Common myeloid progenitor, CD34-positive (primary cell): ENCODE results near the gene NUP188.
"Not testable (repeated sequence)": the region's sequence is repeated elsewhere in the genome, so short reads cannot be mapped to it uniquely, and the experiment has no call there.

Experiments
- CTCF ChIA-PET: fragments of 350-600 bp; sonication (Branson Sonifier 250); formaldehyde crosslinking; loops from one replicate; lab custom pipeline; 2021; ENCODE audit warnings: antibody characterized with exemption; lab: Charles Lee
- POLR2A ChIA-PET: fragments of 350-600 bp; sonication (Branson Sonifier 250); formaldehyde crosslinking; loops from one replicate; lab custom pipeline; 2021; ENCODE audit warnings: antibody characterized with exemption; lab: Charles Lee
- DNase-seq, 3 donors: peaks; one replicate each; pipeline versions ENCODE4 v3.0.0 to v3.0.0-alpha.2; 2013
- H3K27ac ChIP-seq, 2 experiments: 1 replicate in 1 of 2; 2 replicates in 1 of 2; pipeline ENCODE4 v1.7.0; 2013; ENCODE audit warnings: inconsistent platforms in 2 of 2, low read length in 2 of 2, mild to moderate bottlenecking in 2 of 2, low read depth in 1 of 2, moderate library complexity in 1 of 2; ENCODE audit not compliant: severe bottlenecking in 2 of 2, insufficient read depth in 1 of 2, poor library complexity in 1 of 2
- H3K27me3 ChIP-seq, 5 experiments: replicated peaks in 2 of 5; 1 replicate in 3 of 5; 2 replicates in 2 of 5; pipeline versions ENCODE4 v1.6.1 to v1.7.0; 2013; ENCODE audit warnings: low read length in 4 of 5, mild to moderate bottlenecking in 2 of 5, moderate library complexity in 2 of 5, inconsistent platforms in 1 of 5; ENCODE audit not compliant: insufficient read depth in 5 of 5, control insufficient read depth in 4 of 5
- H3K36me3 ChIP-seq, 4 experiments: 1 replicate in 2 of 4; 2 replicates in 2 of 4; pipeline versions ENCODE4 v1.6.1 to v1.7.0; 2013; ENCODE audit warnings: low read length in 3 of 4, control low read depth in 1 of 4, mild to moderate bottlenecking in 1 of 4; ENCODE audit not compliant: control insufficient read depth in 4 of 4, insufficient read depth in 4 of 4
- H3K4me1 ChIP-seq, 4 experiments: 1 replicate in 3 of 4; 2 replicates in 1 of 4; pipeline versions ENCODE4 v1.6.1 to v1.7.1; 2013; ENCODE audit warnings: low read length in 3 of 4, mild to moderate bottlenecking in 3 of 4, control low read depth in 1 of 4, inconsistent platforms in 1 of 4, moderate library complexity in 1 of 4; ENCODE audit not compliant: control insufficient read depth in 4 of 4, insufficient read depth in 4 of 4; ENCODE audit errors: control extremely low read depth in 1 of 4
- H3K4me3 ChIP-seq, 7 experiments: 1 replicate in 4 of 7; 2 replicates in 3 of 7; pipeline versions ENCODE4 v1.5.1 to v1.7.0; 2013; ENCODE audit warnings: mild to moderate bottlenecking in 7 of 7, low read length in 6 of 7, moderate library complexity in 6 of 7, inconsistent platforms in 2 of 7, low read depth in 2 of 7, control low read depth in 1 of 7; ENCODE audit not compliant: insufficient read depth in 4 of 7, control insufficient read depth in 1 of 7; ENCODE audit errors: extremely low read depth in 1 of 7
- H3K9me3 ChIP-seq, 5 experiments: 1 replicate in 4 of 5; 2 replicates in 1 of 5; pipeline versions ENCODE4 v1.6.1 to v1.7.1; 2013; ENCODE audit warnings: low read length in 4 of 5, mild to moderate bottlenecking in 2 of 5, inconsistent platforms in 1 of 5, low read depth in 1 of 5, moderate library complexity in 1 of 5; ENCODE audit not compliant: control insufficient read depth in 4 of 5, insufficient read depth in 2 of 5; ENCODE audit errors: control extremely low read depth in 1 of 5
- WGBS: methylation state at CpG from one replicate; pipeline ENCODE4 v1.1.5; 2013; ENCODE audit not compliant: insufficient coverage; 5-methylcytosine and 5-hydroxymethylcytosine counted together

The NUP188 gene

GRCh38 chr9:128944966-128945365 is 2.5 kb upstream of the NUP188 start:
- H3K9me3 ChIP-seq, H3K27me3 ChIP-seq, H3K27ac ChIP-seq, H3K4me3 ChIP-seq, POLR2A ChIA-PET, DNase-seq: not testable (repeated sequence)
- CTCF ChIA-PET = interaction anchor here (0.8 kb wide), 1 partner anchor 125 kb away, joined by 3 read pairs; no protein-coding TSS in a partner anchor
- Histone ChIP-seq H3K36me3 (peaks cover 0 to 10% (median 3%) of the 10 kb centered on the region in 4 experiments), H3K4me1 (peaks cover 0 to 44% (median 20%) of the 10 kb centered on the region in 4 experiments)
- WGBS = 95% methylated on average over 6 of the region's 7 CpGs

- H3K9me3 ChIP-seq = no peaks in the 10 kb centered on the region
- over 99% methylated on average over 17 of the region's 19 CpGs for WGBS
- no peak for DNase-seq
- H3K27me3 ChIP-seq = no peaks in the 10 kb centered on the region
- H3K27ac ChIP-seq = no peak overlapping the region
- no peak overlapping the region for H3K4me3 ChIP-seq
- peaks cover 0 to 16% (median 7%) of the 10 kb centered on the region in 4 experiments for H3K36me3 ChIP-seq
- ChIA-PET CTCF (interaction anchor here (0.6 to 0.8 kb wide), 2 partner anchors 126 to 254 kb away, joined by 3 read pairs; no protein-coding TSS in a partner anchor), POLR2A (no interaction called here)
- H3K4me1 ChIP-seq = peaks cover 0 to 41% (median 20%) of the 10 kb centered on the region in 4 experiments
Observed at GRCh38 chr9:128945798-128946501, 1.5 kb upstream of the NUP188 start.

GRCh38 chr9:128946571-128947276 is 775 bp upstream of the NUP188 start:
- H3K4me3 ChIP-seq = peak overlapping the region; percentile 73 to 97 (median 93)

GRCh38 chr9:128947277-128947526 is 297 bp upstream of the NUP188 start:
- POLR2A ChIA-PET = no interaction called here
- H3K36me3 ChIP-seq = peaks cover 0 to 16% (median 7%) of the 10 kb centered on the region in 4 experiments
- WGBS = 0% methylated on average over 15 of the region's 20 CpGs

More at GRCh38 chr9:128946571-128947276, 775 bp upstream of the NUP188 start:
- Histone ChIP-seq H3K4me1 (peaks cover 0 to 39% (median 20%) of the 10 kb centered on the region in 4 experiments), H3K27me3 (no peaks in the 10 kb centered on the region), H3K9me3 (no peaks in the 10 kb centered on the region), H3K36me3 (peaks cover 0 to 16% (median 7%) of the 10 kb centered on the region in 4 experiments), H3K27ac (peak overlapping the region; percentile 75 to 88)
- 41% methylated on average over 26 of the region's 30 CpGs for WGBS
- peak in 1 of 3 donors; percentile 3 for DNase-seq
- ChIA-PET POLR2A (no interaction called here), CTCF (no interaction called here)

GRCh38 chr9:128961403-128961802 is 13.9 kb downstream of the NUP188 start:
- WGBS = no CpG with 5 or more reads among the region's 9 CpGs
- CTCF ChIA-PET, H3K27ac ChIP-seq, DNase-seq, H3K4me3 ChIP-seq, H3K9me3 ChIP-seq, H3K27me3 ChIP-seq, H3K4me1 ChIP-seq: not testable (repeated sequence)
- H3K36me3 ChIP-seq = peaks cover 17 to 63% (median 31%) of the 10 kb centered on the region in 4 experiments
- POLR2A ChIA-PET = interaction anchor here (0.6 kb wide), 1 partner anchor 59 kb away, joined by 3 read pairs; no protein-coding TSS in a partner anchor

More at GRCh38 chr9:128947277-128947526, 297 bp upstream of the NUP188 start:
- no peak for DNase-seq
- CTCF ChIA-PET = no interaction called here
- peaks cover 0 to 39% (median 20%) of the 10 kb centered on the region in 4 experiments for H3K4me1 ChIP-seq
- peak overlapping the region; percentile 75 to 88 for H3K27ac ChIP-seq
- H3K4me3 ChIP-seq = peak overlapping the region; percentile 73 to 97 (median 93)
- H3K27me3 ChIP-seq = no peaks in the 10 kb centered on the region
- H3K9me3 ChIP-seq = no peaks in the 10 kb centered on the region

GRCh38 chr9:128969491-128969890 is 22.0 kb downstream of the NUP188 start:
- H3K9me3 ChIP-seq = no peaks in the 10 kb centered on the region
- WGBS = 93% methylated on average over 3 of the region's 5 CpGs
- CTCF ChIA-PET = interaction anchor here (1.2 kb wide), 1 partner anchor 36 kb away, joined by 3 read pairs; no protein-coding TSS in a partner anchor
- DNase-seq = no peak
- H3K27ac ChIP-seq = no peak overlapping the region
- no peaks in the 10 kb centered on the region for H3K4me1 ChIP-seq
- POLR2A ChIA-PET = no interaction called here
- H3K4me3 ChIP-seq = no peak overlapping the region
- no peaks in the 10 kb centered on the region for H3K27me3 ChIP-seq
- peaks cover 18 to 76% (median 48%) of the 10 kb centered on the region in 4 experiments for H3K36me3 ChIP-seq
